Naive B cell (primary cell): ENCODE data around the gene SLF1. TPM values are rescaled to one million over a fixed set of nuclear protein-coding genes. Genes with fewer than 3 reads are reported as not detected.
A peak's percentile ranks its signal among the peaks of the same experiment; 100 is the strongest.
"Not testable (repeated sequence)": the region's sequence is repeated elsewhere in the genome, so short reads cannot be mapped to it uniquely, and the experiment has no call there.

Experiments
- ATAC-seq, 2 donors: fragments of 150-1000 bp; cut with Tn5 transposase; 2 replicates each; pipeline ENCODE4 v1.10.0; 2021; ENCODE audit warnings: low read depth in 2 of 2, mild to moderate bottlenecking in 2 of 2, moderate library complexity in 2 of 2
- DNase-seq: peaks from one replicate; pipeline ENCODE4 v3.0.0; 2022
- H3K27ac Mint-ChIP-seq, 6 donors: one replicate each; pipeline ENCODE4 v1.8.0; 2020 to 2022; ENCODE audit warnings: mild to moderate bottlenecking in 6 of 6, mixed read lengths in 6 of 6, moderate library complexity in 5 of 6, inconsistent platforms in 2 of 6
- H3K27me3 Mint-ChIP-seq, 3 donors: one replicate each; pipeline ENCODE4 v1.8.0; 2021 to 2022; ENCODE audit warnings: mixed read lengths in 3 of 3, mild to moderate bottlenecking in 1 of 3
- H3K36me3 Mint-ChIP-seq, 2 donors: one replicate each; pipeline ENCODE4 v1.8.0; 2020 to 2022; ENCODE audit warnings: mixed read lengths in 2 of 2, inconsistent platforms in 1 of 2, mild to moderate bottlenecking in 1 of 2
- H3K4me1 Mint-ChIP-seq, 3 donors: one replicate each; pipeline ENCODE4 v1.8.0; 2020 to 2022; ENCODE audit warnings: mixed read lengths in 3 of 3, inconsistent platforms in 1 of 3, mild to moderate bottlenecking in 1 of 3, moderate library complexity in 1 of 3
- H3K4me3 Mint-ChIP-seq, 8 donors: one replicate each; pipeline ENCODE4 v1.8.0; 2020 to 2022; ENCODE audit warnings: mild to moderate bottlenecking in 8 of 8, mixed read lengths in 8 of 8, moderate library complexity in 8 of 8, inconsistent platforms in 2 of 8
- H3K9me3 Mint-ChIP-seq, 7 donors: one replicate each; pipeline ENCODE4 v1.8.0; 2020 to 2022; ENCODE audit warnings: mixed read lengths in 7 of 7, mild to moderate bottlenecking in 5 of 7, inconsistent platforms in 2 of 7, moderate library complexity in 1 of 7
- polyA plus RNA-seq, 6 donors: library from polyadenylated mRNA; unstranded; fragments of 300-500 nt; fragmentation: Illumina TruSeq; gene quantifications; one replicate each; pipeline ENCODE4 v1.2.3, GENCODE V29; 2021; ENCODE audit warnings: low read depth in 6 of 6

The SLF1 gene
- 10 to 100 TPM; 12.2 to 16.1 (median 13.6) TPM for polyA plus RNA-seq

- peaks cover 23 to 39% (median 34%) of the 10 kb centered on the region in 3 donors for H3K4me1 Mint-ChIP-seq
These were observed at the start of gene SLF1, which contains the start of gene KIAA0825 for GRCh38 chr5:94618493-94619328. SLF1 (plus strand) TSS chr5:94618669; CDS start chr5:94628811, 10,142 bp downstream. KIAA0825 (minus strand) TSS chr5:94618604; CDS start chr5:94537126, 81,478 bp downstream.

GRCh38 chr5:94571415-94571814 is 47.1 kb upstream of the SLF1 start:
- no peak overlapping the region for H3K4me3 Mint-ChIP-seq
- H3K27me3 Mint-ChIP-seq: no peaks in the 10 kb centered on the region
- no peak overlapping the region for H3K27ac Mint-ChIP-seq
- no peaks in the 10 kb centered on the region for H3K4me1 Mint-ChIP-seq
- ATAC-seq: no peak
- no peak for DNase-seq
- no peaks in the 10 kb centered on the region for H3K36me3 Mint-ChIP-seq
- H3K9me3 Mint-ChIP-seq: peaks cover 0 to 2% (median 0%) of the 10 kb centered on the region in 7 donors

More at GRCh38 chr5:94618493-94619328, at the start of gene SLF1, which contains the start of gene KIAA0825:
- Mint-ChIP-seq H3K36me3 (no peaks in the 10 kb centered on the region), H3K9me3 (no peaks in the 10 kb centered on the region), H3K4me3 (peak within 1 kb of the TSS; percentile 94 to 99 (median 98)), H3K27ac (peak within 1 kb of the TSS; percentile 80 to 94 (median 91)), H3K27me3 (no peaks in the 10 kb centered on the region)
- ATAC-seq (peak; percentile 93 to 95), DNase-seq (peak; percentile 77)

GRCh38 chr5:94573349-94573748 is 45.1 kb upstream of the SLF1 start:
- ATAC-seq, H3K9me3 Mint-ChIP-seq, H3K27me3 Mint-ChIP-seq, H3K27ac Mint-ChIP-seq, H3K4me3 Mint-ChIP-seq, DNase-seq, H3K36me3 Mint-ChIP-seq: not testable (repeated sequence)
- H3K4me1 Mint-ChIP-seq: peaks cover 10 to 11% (median 11%) of the 10 kb centered on the region in 3 donors

GRCh38 chr5:94575196-94575595 is 43.3 kb upstream of the SLF1 start:
- Mint-ChIP-seq H3K4me1 (peaks cover 11 to 19% (median 16%) of the 10 kb centered on the region in 3 donors), H3K27me3 (no peaks in the 10 kb centered on the region), H3K4me3 (no peak overlapping the region), H3K27ac (peak overlapping the region in 2 of 6 donors; percentile 66 to 74), H3K36me3 (no peaks in the 10 kb centered on the region), H3K9me3 (peaks cover 0 to 2% (median 0%) of the 10 kb centered on the region in 7 donors)
- ATAC-seq (no peak), DNase-seq (no peak)

GRCh38 chr5:94577466-94578245 is 40.8 kb upstream of the SLF1 start:
- Mint-ChIP-seq H3K4me1 (peaks cover 11 to 19% (median 16%) of the 10 kb centered on the region in 3 donors), H3K9me3 (peaks cover 0 to 2% (median 0%) of the 10 kb centered on the region in 7 donors), H3K36me3 (no peaks in the 10 kb centered on the region), H3K4me3 (peak overlapping the region in 1 of 8 donors; percentile 26), H3K27ac (peak overlapping the region in 1 of 6 donors; percentile 36), H3K27me3 (no peaks in the 10 kb centered on the region)
- ATAC-seq: no peak
- no peak for DNase-seq

- H3K4me1 Mint-ChIP-seq: no peaks in the 10 kb centered on the region
- H3K27ac Mint-ChIP-seq: no peak overlapping the region
- H3K27me3 Mint-ChIP-seq: no peaks in the 10 kb centered on the region
- no peak for ATAC-seq
- H3K36me3 Mint-ChIP-seq: peaks cover 7 to 10% of the 10 kb centered on the region in 2 donors
- no peak for DNase-seq
- no peak overlapping the region for H3K4me3 Mint-ChIP-seq
- H3K9me3 Mint-ChIP-seq: peaks cover 0 to 9% (median 3%) of the 10 kb centered on the region in 7 donors
These were observed 23.1 kb upstream of the SLF1 start for GRCh38 chr5:94595281-94595840.

- H3K27ac Mint-ChIP-seq: no peak overlapping the region
- peak; percentile 23 for DNase-seq
- H3K9me3 Mint-ChIP-seq: no peaks in the 10 kb centered on the region
These were observed 4.9 kb upstream of the SLF1 start for GRCh38 chr5:94613583-94613982.

GRCh38 chr5:94614156-94614805 is 4.2 kb upstream of the SLF1 start:
- Mint-ChIP-seq H3K4me1 (peaks cover 7 to 19% (median 17%) of the 10 kb centered on the region in 3 donors), H3K9me3 (no peaks in the 10 kb centered on the region), H3K4me3 (peak overlapping the region in 1 of 8 donors; percentile 17), H3K27me3 (no peaks in the 10 kb centered on the region), H3K27ac (peak overlapping the region in 1 of 6 donors; percentile 3), H3K36me3 (no peaks in the 10 kb centered on the region)
- ATAC-seq (no peak), DNase-seq (no peak)

More at GRCh38 chr5:94613583-94613982, 4.9 kb upstream of the SLF1 start:
- H3K27me3 Mint-ChIP-seq: no peaks in the 10 kb centered on the region
- no peak overlapping the region for H3K4me3 Mint-ChIP-seq
- peaks cover 5 to 15% (median 11%) of the 10 kb centered on the region in 3 donors for H3K4me1 Mint-ChIP-seq
- no peak for ATAC-seq
- H3K36me3 Mint-ChIP-seq: no peaks in the 10 kb centered on the region

GRCh38 chr5:94615862-94616261 is 2.6 kb upstream of the SLF1 start:
- H3K4me3 Mint-ChIP-seq: peak overlapping the region in 1 of 8 donors; percentile 94
- H3K36me3 Mint-ChIP-seq: no peaks in the 10 kb centered on the region
- no peak overlapping the region for H3K27ac Mint-ChIP-seq
- no peak for DNase-seq
- no peaks in the 10 kb centered on the region for H3K27me3 Mint-ChIP-seq
- H3K9me3 Mint-ChIP-seq: no peaks in the 10 kb centered on the region
- peaks cover 14 to 28% (median 24%) of the 10 kb centered on the region in 3 donors for H3K4me1 Mint-ChIP-seq
- ATAC-seq: no peak

GRCh38 chr5:94618029-94618492 is 408 bp upstream of the SLF1 start:
- Mint-ChIP-seq H3K4me3 (peak overlapping the region; percentile 94 to 99 (median 98)), H3K36me3 (no peaks in the 10 kb centered on the region), H3K27ac (peak overlapping the region; percentile 3 to 94 (median 80)), H3K4me1 (peaks cover 23 to 39% (median 30%) of the 10 kb centered on the region in 3 donors), H3K27me3 (no peaks in the 10 kb centered on the region), H3K9me3 (no peaks in the 10 kb centered on the region)
- peak; percentile 5 to 27 for ATAC-seq
- DNase-seq: no peak

- Mint-ChIP-seq H3K36me3 (no peaks in the 10 kb centered on the region), H3K4me3 (peak overlapping the region in 6 of 8 donors; percentile 94 to 99 (median 97)), H3K27ac (no peak overlapping the region)
These were observed 1.8 kb downstream of the SLF1 start for GRCh38 chr5:94620256-94620655.

GRCh38 chr5:94621763-94622162 is 3.3 kb downstream of the SLF1 start:
- Mint-ChIP-seq H3K4me1 (peaks cover 23 to 39% (median 38%) of the 10 kb centered on the region in 3 donors), H3K36me3 (no peaks in the 10 kb centered on the region), H3K27me3 (no peaks in the 10 kb centered on the region), H3K27ac (peak overlapping the region in 2 of 6 donors; percentile 78 to 89), H3K4me3 (peak overlapping the region in 3 of 8 donors; percentile 26 to 80 (median 66)), H3K9me3 (no peaks in the 10 kb centered on the region)
- no peak for DNase-seq
- no peak for ATAC-seq

More at GRCh38 chr5:94620256-94620655, 1.8 kb downstream of the SLF1 start:
- Mint-ChIP-seq H3K9me3 (no peaks in the 10 kb centered on the region), H3K4me1 (peaks cover 23 to 39% (median 38%) of the 10 kb centered on the region in 3 donors), H3K27me3 (no peaks in the 10 kb centered on the region)
- DNase-seq: no peak
- ATAC-seq: no peak
